Breast epithelium (tissue), 3 donors: ENCODE results near the gene NDOR1.

Experiments
- CTCF ChIP-seq, 3 donors: fragments of 450-650 bp; IDR thresholded peaks; one replicate each; pipeline ENCODE4 v1.5.1; 2016 to 2017; ENCODE audit warnings: antibody characterized with exemption in 3 of 3, mild to moderate bottlenecking in 3 of 3, moderate library complexity in 3 of 3
- POLR2A ChIP-seq: fragments of 450-650 bp; IDR thresholded peaks from one replicate; pipeline ENCODE4 v1.6.1; 2016; ENCODE audit warnings: antibody characterized with exemption, mild to moderate bottlenecking, moderate library complexity
- POLR2AphosphoS5 ChIP-seq, 3 donors: sonication (generic); formaldehyde crosslinking; IDR thresholded peaks; one replicate each; pipeline ENCODE4 v1.6.1; 2017; ENCODE audit warnings: antibody characterized with exemption in 3 of 3

GRCh38 chr9:137169896-137170358 is 35.6 kb upstream of the NDOR1 start, which contains the start of gene LRRC26:
- TF ChIP-seq CTCF (IDR thresholded peaks at IDR 0.05): no peak
- no peak for TF ChIP-seq POLR2AphosphoS5 (IDR thresholded peaks at IDR 0.05)
- no peak for TF ChIP-seq POLR2A
